ENCODE data around the gene DAB1. TPM values are rescaled to one million over a fixed set of nuclear protein-coding genes. Genes with fewer than 3 reads are reported as not detected.

DAB1 gene
- total and polyA plus RNA-seq, 10 of the 15 experiments (the other 5 are each of a cell fraction or from before 2014, with no cell fraction given), result 0.02 to 0.10 (median 0.03) TPM; not detected in 5

GRCh38 chr1:57186455-57186854 is 237.4 kb downstream of the DAB1 start:
- POLR2A ChIA-PET, result no interaction called here
- ATAC-seq (no peak), DNase-seq (ENCODE audit: low read depth, low spot score) (no peak), FAIRE-seq (no peak)
- Histone ChIP-seq H3K79me2 (ENCODE audit: control insufficient read depth, insufficient read depth, low read length) (no peaks in the 10 kb centered on the region), H3K9ac (ENCODE audit: control insufficient read depth, insufficient read depth, low read length) (no peak overlapping the region), H3K4me3 (no peak overlapping the region), H3K4me1 (ENCODE audit: control insufficient read depth, insufficient read depth, low read length) (no peaks in the 10 kb centered on the region), H3K27ac (ENCODE audit: control insufficient read depth, insufficient read depth) (no peak overlapping the region), H3K9me3 (replicated peaks; ENCODE audit: control insufficient read depth, insufficient read depth, low read length) (no peaks in the 10 kb centered on the region), H3K36me3 (ENCODE audit: control insufficient read depth in 2 of 2, insufficient read depth in 2 of 2, low read length in 1 of 2) (no peaks in the 10 kb centered on the region), H3K4me2 (ENCODE audit: control insufficient read depth, insufficient read depth) (no peak overlapping the region), H4K20me1 (ENCODE audit: control insufficient read depth, insufficient read depth) (no peaks in the 10 kb centered on the region), H2AFZ (ENCODE audit: control insufficient read depth, low read depth, low read length) (no peak overlapping the region), H3K27me3 (replicated peaks in 1 of 2; ENCODE audit: control insufficient read depth in 2 of 2, insufficient read depth in 2 of 2, low read length in 1 of 2) (no peaks in the 10 kb centered on the region)
- RAD21 ChIA-PET (ENCODE audit: unreplicated experiment), result no interaction called here
- SMC1A ChIA-PET (ENCODE audit: uncharacterized antibody, unreplicated experiment), result no interaction called here
- WGBS (ENCODE audit: insufficient coverage, insufficient replicate concordance, low lambda C conversion rate, missing lambda C conversion rate), result 77% methylated on average over 3 of the region's 3 CpGs
- no TSS peak for BruUV-seq (replicated peaks)
- CTCF ChIA-PET, result no interaction called here
- TF ChIP-seq BHLHE40 (IDR thresholded peaks at IDR 0.05; ENCODE audit: borderline replicate concordance in 1 of 2, low read depth in 2 of 2, low read length in 1 of 2) (no peak), CBX3 (IDR thresholded peaks at IDR 0.05; ENCODE audit: borderline replicate concordance, low read depth) (no peak), IKZF2 (IDR thresholded peaks at IDR 0.05) (no peak), CTCF (IDR thresholded peaks at IDR 0.05 in 2 of 3, conservative IDR thresholded peaks at IDR 0.05 in 1 of 3; ENCODE audit: control insufficient read depth in 2 of 3, extremely low read depth in 1 of 3, insufficient read depth in 1 of 3, low read depth in 3 of 3, low read length in 3 of 3) (no peak), CEBPB (IDR thresholded peaks at IDR 0.05; ENCODE audit: borderline replicate concordance in 1 of 2, low read depth in 2 of 2, low read length in 2 of 2) (no peak), HSF1 (IDR thresholded peaks at IDR 0.05; ENCODE audit: low read depth, low read length) (no peak), EGR1 (IDR thresholded peaks at IDR 0.05; ENCODE audit: borderline replicate concordance in 1 of 2, low read depth in 2 of 2, low read length in 2 of 2) (no peak), POLR2AphosphoS2 (IDR thresholded peaks at IDR 0.05; ENCODE audit: low read depth, low read length) (no peak), CUX1 (IDR thresholded peaks at IDR 0.05; ENCODE audit: insufficient replicate concordance, low read depth, low read length) (no peak), FOXM1 (IDR thresholded peaks at IDR 0.05; ENCODE audit: low read depth, low read length) (no peak), MTA3 (IDR thresholded peaks at IDR 0.05; ENCODE audit: borderline replicate concordance, low read length) (no peak), KLF5 (IDR thresholded peaks at IDR 0.05; ENCODE audit: partially characterized antibody) (no peak)
- in situ Hi-C loops (cut with MboI) (no loop called here), intact Hi-C loops (cut with micrococcal nuclease; ENCODE audit: unreplicated experiment) (no loop called here)
